Epithelial cell of proximal tubule (primary cell): ENCODE results near the gene NAV3. TPM values are rescaled to one million over a fixed set of nuclear protein-coding genes. Genes with fewer than 3 reads are reported as not detected.

Experiments
- DNase-seq: peaks from one replicate; pipeline ENCODE4 v3.0.0-alpha.2; 2011; ENCODE audit warnings: low read depth
- H3K4me3 ChIP-seq: 2 replicates; pipeline ENCODE4 v1.5.1; 2011; ENCODE audit warnings: low read depth, mild to moderate bottlenecking, low read length
- CTCF ChIP-seq: conservative IDR thresholded peaks from 2 replicates; pipeline ENCODE4 v1.5.1; 2012; ENCODE audit warnings: low read depth, mild to moderate bottlenecking, low read length
- total RNA-seq: library from RNA; depleted of rRNA; stranded (reverse); fragments of >200 nt; gene quantifications from 2 replicates; pipeline ENCODE4 v1.2.3, GENCODE V29; 2015

Gene NAV3
- 15.5 and 27.9 TPM in 2 replicates for total RNA-seq

GRCh38 chr12:77830583-77831351, at the start of gene NAV3:
NAV3 (plus strand) TSS chr12:77830894; CDS start chr12:77831462, 568 bp downstream.
- no peak for DNase-seq
- H3K4me3 ChIP-seq, result no peak within 1 kb of the TSS
- TF ChIP-seq CTCF, result no peak

- DNase-seq, result no peak
- no peak for TF ChIP-seq CTCF
- H3K4me3 ChIP-seq, result no peak overlapping the region
Measured at GRCh38 chr12:77782034-77782433, 48.7 kb upstream of the NAV3 start.

GRCh38 chr12:77782766-77783165, 47.9 kb upstream of the NAV3 start:
- TF ChIP-seq CTCF, result no peak
- H3K4me3 ChIP-seq, result no peak overlapping the region
- DNase-seq, result no peak

- no peak for TF ChIP-seq CTCF
- no peak for DNase-seq
- no peak overlapping the region for H3K4me3 ChIP-seq
Measured at GRCh38 chr12:77785211-77785610, 45.5 kb upstream of the NAV3 start.

- no peak for TF ChIP-seq CTCF
Measured at GRCh38 chr12:77786675-77787074, 44.0 kb upstream of the NAV3 start.

GRCh38 chr12:77788231-77789168, 42.2 kb upstream of the NAV3 start:
- H3K4me3 ChIP-seq, result no peak overlapping the region
- DNase-seq, result no peak
- no peak for TF ChIP-seq CTCF

More at GRCh38 chr12:77786675-77787074, 44.0 kb upstream of the NAV3 start:
- no peak overlapping the region for H3K4me3 ChIP-seq
- DNase-seq, result no peak
